Loucy (cell line): ENCODE results near the gene CALHM4.

Experiments used
- H2AFZ ChIP-seq: fragments of 200-600 bp; sonication (generic); 2 replicates; pipeline ENCODE4 v1.6.0; 2016; ENCODE audit warnings: antibody characterized with exemption, mild to moderate bottlenecking, low read length, moderate library complexity
- H3F3A ChIP-seq: fragments of 200-600 bp; 2 replicates; pipeline ENCODE4 v1.6.0; 2016; ENCODE audit warnings: antibody characterized with exemption, low read depth, mild to moderate bottlenecking
- H3K27me3 ChIP-seq: fragments of 200-600 bp; sonication (generic); 2 replicates; pipeline ENCODE4 v1.6.1; 2014; ENCODE audit warnings: low read length, mild to moderate bottlenecking; ENCODE audit not compliant: insufficient read depth, poor library complexity, severe bottlenecking
- H3K36me3 ChIP-seq: fragments of 200-600 bp; sonication (generic); 2 replicates; pipeline ENCODE4 v1.6.1; 2016; ENCODE audit warnings: low read length; ENCODE audit not compliant: insufficient read depth
- H3K4me1 ChIP-seq: fragments of 200-600 bp; sonication (generic); 2 replicates; pipeline ENCODE4 v1.5.1; 2014; ENCODE audit warnings: low read length, mild to moderate bottlenecking; ENCODE audit not compliant: insufficient read depth, poor library complexity, severe bottlenecking
- H3K4me2 ChIP-seq: fragments of 200-600 bp; sonication (generic); 2 replicates; pipeline ENCODE4 v1.6.0; 2014; ENCODE audit warnings: antibody characterized with exemption, low read length, low read depth, mild to moderate bottlenecking; ENCODE audit not compliant: poor library complexity, severe bottlenecking
- H3K4me3 ChIP-seq: fragments of 200-600 bp; sonication (generic); 2 replicates; pipeline ENCODE4 v1.5.1; 2014; ENCODE audit warnings: low read length, mild to moderate bottlenecking, mixed read lengths; ENCODE audit not compliant: poor library complexity, severe bottlenecking
- H3K79me2 ChIP-seq: fragments of 200-600 bp; sonication (generic); 2 replicates; pipeline ENCODE4 v1.6.1; 2014; ENCODE audit warnings: low read length; ENCODE audit not compliant: insufficient read depth
- H3K9ac ChIP-seq: fragments of 200-600 bp; sonication (generic); 2 replicates; pipeline ENCODE4 v1.6.0; 2014; ENCODE audit warnings: mild to moderate bottlenecking, low read depth, low read length, moderate library complexity; ENCODE audit not compliant: poor library complexity, severe bottlenecking
- H3K9me2 ChIP-seq: fragments of 200-600 bp; sonication (generic); replicated peaks from 2 replicates; pipeline ENCODE4 v1.6.1; 2016; ENCODE audit warnings: low read depth, low read length, mixed read lengths
- H3K9me3 ChIP-seq: fragments of 200-600 bp; sonication (generic); 2 replicates; pipeline ENCODE4 v1.6.1; 2014; ENCODE audit warnings: mild to moderate bottlenecking, antibody characterized with exemption, low read length, low read depth; ENCODE audit not compliant: insufficient read depth
- H4K20me1 ChIP-seq: fragments of 200-600 bp; sonication (generic); 2 replicates; pipeline ENCODE4 v1.6.0; 2014; ENCODE audit warnings: antibody characterized with exemption, low read length, mild to moderate bottlenecking; ENCODE audit not compliant: insufficient read depth, poor library complexity, severe bottlenecking
- EZH2phosphoT487 ChIP-seq: fragments of 200-600 bp; IDR thresholded peaks from 2 replicates; pipeline ENCODE4 v1.6.1; 2018; ENCODE audit warnings: antibody characterized with exemption, mild to moderate bottlenecking, moderate library complexity, borderline replicate concordance
- TF ChIP-seq, protein P1 (sequence below): fragments of 200-600 bp; sonication (generic); conservative IDR thresholded peaks from 2 replicates; pipeline ENCODE4 v1.5.1; 2014; ENCODE audit warnings: mild to moderate bottlenecking, antibody characterized with exemption, low read length

The CALHM4 gene

DNA sequence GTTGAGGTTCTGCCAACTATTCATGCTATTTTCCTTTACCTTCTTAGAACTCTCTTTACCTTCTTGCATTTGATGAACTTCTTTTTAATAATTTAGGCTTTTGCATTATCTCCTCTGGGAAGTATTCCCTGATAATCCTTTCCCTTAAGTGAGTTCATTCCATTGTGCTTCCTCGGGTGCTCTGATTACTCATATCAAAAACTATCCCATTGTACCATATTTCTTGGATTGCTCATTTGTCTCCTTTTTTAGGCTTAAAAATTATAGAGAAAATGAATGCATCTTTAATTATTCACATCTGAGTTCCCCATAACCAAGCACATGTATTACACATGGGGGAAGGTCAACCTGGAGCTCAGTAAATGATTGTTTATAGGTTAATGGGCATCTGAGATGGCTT lies 2.5 kb downstream of the CALHM4 start:
- H3K79me2 ChIP-seq: no peaks in the 10 kb centered on the region
- no peaks in the 10 kb centered on the region for H3F3A ChIP-seq
- H3K9me3 ChIP-seq: no peaks in the 10 kb centered on the region
- no peak for TF ChIP-seq EZH2phosphoT487
- TF ChIP-seq, protein P1, sequence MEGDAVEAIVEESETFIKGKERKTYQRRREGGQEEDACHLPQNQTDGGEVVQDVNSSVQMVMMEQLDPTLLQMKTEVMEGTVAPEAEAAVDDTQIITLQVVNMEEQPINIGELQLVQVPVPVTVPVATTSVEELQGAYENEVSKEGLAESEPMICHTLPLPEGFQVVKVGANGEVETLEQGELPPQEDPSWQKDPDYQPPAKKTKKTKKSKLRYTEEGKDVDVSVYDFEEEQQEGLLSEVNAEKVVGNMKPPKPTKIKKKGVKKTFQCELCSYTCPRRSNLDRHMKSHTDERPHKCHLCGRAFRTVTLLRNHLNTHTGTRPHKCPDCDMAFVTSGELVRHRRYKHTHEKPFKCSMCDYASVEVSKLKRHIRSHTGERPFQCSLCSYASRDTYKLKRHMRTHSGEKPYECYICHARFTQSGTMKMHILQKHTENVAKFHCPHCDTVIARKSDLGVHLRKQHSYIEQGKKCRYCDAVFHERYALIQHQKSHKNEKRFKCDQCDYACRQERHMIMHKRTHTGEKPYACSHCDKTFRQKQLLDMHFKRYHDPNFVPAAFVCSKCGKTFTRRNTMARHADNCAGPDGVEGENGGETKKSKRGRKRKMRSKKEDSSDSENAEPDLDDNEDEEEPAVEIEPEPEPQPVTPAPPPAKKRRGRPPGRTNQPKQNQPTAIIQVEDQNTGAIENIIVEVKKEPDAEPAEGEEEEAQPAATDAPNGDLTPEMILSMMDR: no peak
- no peak overlapping the region for H2AFZ ChIP-seq
- H3K4me1 ChIP-seq: no peaks in the 10 kb centered on the region
- no peak overlapping the region for H3K4me2 ChIP-seq
- H3K27me3 ChIP-seq: no peaks in the 10 kb centered on the region
- no peaks in the 10 kb centered on the region for H3K9me2 ChIP-seq
- no peaks in the 10 kb centered on the region for H3K36me3 ChIP-seq
- H3K4me3 ChIP-seq: no peak overlapping the region
- H3K9ac ChIP-seq: no peak overlapping the region
- H4K20me1 ChIP-seq: no peaks in the 10 kb centered on the region

DNA sequence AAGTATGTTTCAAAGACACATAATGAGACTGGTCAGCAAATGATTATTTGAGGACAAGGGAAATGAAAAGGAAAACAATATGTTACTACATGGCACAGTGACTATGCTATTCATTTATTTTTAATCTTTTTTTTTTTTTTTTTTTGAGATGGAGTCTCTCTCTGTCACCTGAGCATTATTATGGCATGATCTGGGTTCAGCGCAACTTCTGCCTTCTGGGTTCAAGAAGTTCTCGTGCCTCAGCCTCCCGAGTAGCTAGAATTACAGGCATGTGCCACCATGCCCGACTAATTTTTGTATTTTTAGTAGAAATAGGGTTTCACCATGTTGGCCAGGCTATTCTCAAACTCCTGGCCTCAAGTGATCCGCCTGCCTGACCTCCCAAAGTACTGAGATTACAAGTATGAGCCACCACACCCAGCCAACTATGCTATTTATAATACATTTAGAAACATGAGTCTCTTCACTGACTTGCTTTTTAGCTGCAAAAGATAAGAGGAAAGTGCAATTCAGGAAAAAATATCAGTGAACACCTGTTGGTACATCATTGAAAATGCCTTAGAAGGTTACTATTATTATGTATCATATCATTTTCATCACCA lies 3.4 kb downstream of the CALHM4 start:
- H3K9me3 ChIP-seq: no peaks in the 10 kb centered on the region
- no peaks in the 10 kb centered on the region for H3K36me3 ChIP-seq
- no peak overlapping the region for H3K4me3 ChIP-seq
- H3K9ac ChIP-seq: no peak overlapping the region
- H3K27me3 ChIP-seq: no peaks in the 10 kb centered on the region
- H2AFZ ChIP-seq: no peak overlapping the region
- TF ChIP-seq, protein P1: no peak
- no peak for TF ChIP-seq EZH2phosphoT487
- H3K4me1 ChIP-seq: no peaks in the 10 kb centered on the region
- H4K20me1 ChIP-seq: no peaks in the 10 kb centered on the region
- no peaks in the 10 kb centered on the region for H3K9me2 ChIP-seq
- H3F3A ChIP-seq: no peaks in the 10 kb centered on the region
- no peaks in the 10 kb centered on the region for H3K79me2 ChIP-seq
- no peak overlapping the region for H3K4me2 ChIP-seq

DNA sequence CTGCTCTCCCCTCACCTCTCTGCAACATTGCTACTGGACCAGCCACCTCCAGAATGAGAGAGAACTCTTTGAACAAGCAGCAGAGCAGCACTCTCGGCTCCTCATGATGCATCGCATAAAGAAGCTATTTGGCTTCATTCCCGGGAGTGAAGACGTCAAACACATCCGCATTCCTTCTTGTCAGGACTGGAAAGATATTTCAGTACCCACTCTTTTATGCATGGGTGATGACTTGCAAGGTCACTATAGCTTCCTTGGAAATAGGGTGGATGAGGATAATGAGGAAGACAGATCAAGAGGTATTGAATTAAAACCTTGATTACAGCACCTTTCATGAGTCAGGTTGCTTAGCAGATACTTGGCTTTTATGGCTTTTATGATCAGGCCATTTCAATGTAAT lies 4.3 kb downstream of the CALHM4 start:
- H3F3A ChIP-seq: no peaks in the 10 kb centered on the region
- no peak overlapping the region for H3K4me3 ChIP-seq
- no peaks in the 10 kb centered on the region for H3K9me2 ChIP-seq
- H3K4me1 ChIP-seq: no peaks in the 10 kb centered on the region
- H3K4me2 ChIP-seq: no peak overlapping the region
- no peak for TF ChIP-seq EZH2phosphoT487
- TF ChIP-seq, protein P1: no peak
- no peaks in the 10 kb centered on the region for H3K27me3 ChIP-seq
- H3K36me3 ChIP-seq: no peaks in the 10 kb centered on the region
- H3K9ac ChIP-seq: no peak overlapping the region
- no peak overlapping the region for H2AFZ ChIP-seq
- no peaks in the 10 kb centered on the region for H3K79me2 ChIP-seq
- H3K9me3 ChIP-seq: no peaks in the 10 kb centered on the region
- no peaks in the 10 kb centered on the region for H4K20me1 ChIP-seq
